ENCODE results near the gene PACS1.
"Not testable (repeated sequence)": the region's sequence is repeated elsewhere in the genome, so short reads cannot be mapped to it uniquely, and the experiment has no call there.

The PACS1 gene

GRCh38 chr11:66276619-66277018 is 206.5 kb downstream of the PACS1 start:
- not testable (repeated sequence) for DNase-seq (ENCODE audit: low spot score)

- DNase-seq (ENCODE audit: low spot score): not testable (repeated sequence)
Measured at GRCh38 chr11:66277064-66277463, 207.0 kb downstream of the PACS1 start.

GRCh38 chr11:66277471-66278362 is 207.6 kb downstream of the PACS1 start, which contains the start of gene CNIH2:
Gene CNIH2 (plus strand): TSS chr11:66278175. CDS start chr11:66278457, 282 bp downstream.
- DNase-seq (ENCODE audit: low spot score): no peak

GRCh38 chr11:66278363-66279091 is 208.5 kb downstream of the PACS1 start:
- DNase-seq (ENCODE audit: low spot score): no peak

GRCh38 chr11:66279092-66279734 is 209.1 kb downstream of the PACS1 start:
- no peak for DNase-seq (ENCODE audit: low spot score)

- DNase-seq (ENCODE audit: low spot score): no peak
Measured at GRCh38 chr11:66280428-66280827, 210.4 kb downstream of the PACS1 start.

- no peak for DNase-seq (ENCODE audit: low spot score)
Measured at GRCh38 chr11:66281001-66281400, 210.9 kb downstream of the PACS1 start.

- no peak for DNase-seq (ENCODE audit: low spot score)
Measured at GRCh38 chr11:66281776-66282467, 211.8 kb downstream of the PACS1 start.

- DNase-seq (ENCODE audit: low spot score): peak; percentile 98
Measured at GRCh38 chr11:66282468-66283455, 212.7 kb downstream of the PACS1 start.

GRCh38 chr11:66283461-66284105 is 213.5 kb downstream of the PACS1 start:
- DNase-seq (ENCODE audit: low spot score): no peak

- DNase-seq (ENCODE audit: low spot score): no peak
Measured at GRCh38 chr11:66284526-66285078, 214.5 kb downstream of the PACS1 start.

GRCh38 chr11:66285250-66285947 is 215.3 kb downstream of the PACS1 start:
- DNase-seq (ENCODE audit: low spot score): no peak

- DNase-seq (ENCODE audit: low spot score): no peak
Measured at GRCh38 chr11:66286699-66287098, 216.6 kb downstream of the PACS1 start.

- no peak for DNase-seq (ENCODE audit: low spot score)
Measured at GRCh38 chr11:66287211-66287888, 217.3 kb downstream of the PACS1 start.

GRCh38 chr11:66287889-66288670 is 218.0 kb downstream of the PACS1 start:
- no peak for DNase-seq (ENCODE audit: low spot score)

- peak; percentile 99 for DNase-seq (ENCODE audit: low spot score)
Measured at GRCh38 chr11:66288671-66289547, 218.8 kb downstream of the PACS1 start, which contains the start of gene YIF1A. Gene YIF1A (minus strand): TSS chr11:66289143. CDS start chr11:66288985, 158 bp downstream.

Data from putamen (tissue), 1 donor.